ENCODE results near the gene WRAP53. TPM values are rescaled to one million over a fixed set of nuclear protein-coding genes. Genes with fewer than 3 reads are reported as not detected.

WRAP53 gene
- total and polyA plus RNA-seq, 12 donors, result 3.8 to 12.1 (median 4.9) TPM

- no peak overlapping the region for H3K27ac ChIP-seq
- TF ChIP-seq CTCF (IDR thresholded peaks at IDR 0.05), result no peak
- H3K27me3 ChIP-seq, result peaks cover 5 to 39% (median 29%) of the 10 kb centered on the region in 7 donors
- 63 to 81% methylated on average over 9 of the region's 9 CpGs for WGBS, 2 donors
- H3K4me3 ChIP-seq, result no peak overlapping the region
- no peaks in the 10 kb centered on the region for H3K9me3 ChIP-seq
- DNase-seq (no peak), ATAC-seq (no peak)
- intact Hi-C loops (cut with DNase I), result no loop called here
- no peaks in the 10 kb centered on the region for H3K36me3 ChIP-seq
- peaks cover 4 to 20% (median 15%) of the 10 kb centered on the region in 9 donors for H3K4me1 ChIP-seq
These were observed 41.8 kb upstream of the WRAP53 start for GRCh38 chr17:7646457-7646856.

GRCh38 chr17:7647018-7647417 is 41.3 kb upstream of the WRAP53 start:
- no peak for ATAC-seq
- intact Hi-C loops (cut with DNase I), result no loop called here
- Histone ChIP-seq H3K4me3 (no peak overlapping the region), H3K27ac (no peak overlapping the region), H3K4me1 (peaks cover 6 to 24% (median 19%) of the 10 kb centered on the region in 9 donors), H3K9me3 (no peaks in the 10 kb centered on the region), H3K36me3 (no peaks in the 10 kb centered on the region), H3K27me3 (peaks cover 5 to 43% (median 34%) of the 10 kb centered on the region in 7 donors)
- DNase-seq, result no peak
- TF ChIP-seq CTCF (IDR thresholded peaks at IDR 0.05), result no peak
- 53 to 63% methylated on average over 4 of the region's 4 CpGs for WGBS, 2 donors

GRCh38 chr17:7650509-7651096 is 37.7 kb upstream of the WRAP53 start, which contains the start of gene ATP1B2:
Gene ATP1B2 (plus strand): TSS chr17:7650926. CDS start chr17:7651519, 593 bp downstream.
- H3K4me3 ChIP-seq, result peak within 1 kb of the TSS; percentile 8 to 66 (median 58)
- DNase-seq, result peak; percentile 68 to 76
- peaks cover 6 to 23% (median 19%) of the 10 kb centered on the region in 9 donors for H3K4me1 ChIP-seq
- H3K36me3 ChIP-seq, result peaks cover 0 to 2% (median 0%) of the 10 kb centered on the region in 9 donors
- no peak for TF ChIP-seq CTCF (IDR thresholded peaks at IDR 0.05)
- peaks cover 5 to 50% (median 37%) of the 10 kb centered on the region in 7 donors for H3K27me3 ChIP-seq
- intact Hi-C loops (cut with DNase I), result loop anchor here in 1 of 10 donors (5.0 kb wide), 1 partner anchor 37 kb away; the partner anchor contains the start of genes TP53 and WRAP53
- H3K9me3 ChIP-seq, result no peaks in the 10 kb centered on the region
- 1 to 2% methylated on average over 28 to 34 of the region's 34 CpGs for WGBS, 2 donors
- H3K27ac ChIP-seq, result peak within 1 kb of the TSS; percentile 47 to 78 (median 62)
- ATAC-seq, result peak; percentile 72 to 90 (median 84)

- peak in 2 of 8 donors; percentile 3 to 11 for ATAC-seq
- Histone ChIP-seq H3K27me3 (peaks cover 5 to 50% (median 35%) of the 10 kb centered on the region in 7 donors), H3K4me1 (peaks cover 6 to 23% (median 19%) of the 10 kb centered on the region in 9 donors), H3K36me3 (peaks cover 0 to 4% (median 0%) of the 10 kb centered on the region in 9 donors), H3K27ac (peak overlapping the region; percentile 47 to 78 (median 62)), H3K9me3 (no peaks in the 10 kb centered on the region), H3K4me3 (peak overlapping the region; percentile 8 to 66 (median 58))
- TF ChIP-seq CTCF (IDR thresholded peaks at IDR 0.05), result no peak
- WGBS, 2 donors, result 1% methylated on average over 42 to 45 of the region's 45 CpGs
- intact Hi-C loops (cut with DNase I), result loop anchor here in 1 of 10 donors (5.0 kb wide), 1 partner anchor 36 kb away; the partner anchor contains the start of genes TP53 and WRAP53
- DNase-seq, result no peak
These were observed 37.1 kb upstream of the WRAP53 start for GRCh38 chr17:7651097-7651664.
